Measurements from ENCODE around the gene CEACAM16. TPM values are rescaled to one million over a fixed set of nuclear protein-coding genes. Genes with fewer than 3 reads are reported as not detected.
A peak's percentile ranks its signal among the peaks of the same experiment; 100 is the strongest.

Gene CEACAM16
- total RNA-seq, 1 donor from 2014 or later, result not detected

DNA sequence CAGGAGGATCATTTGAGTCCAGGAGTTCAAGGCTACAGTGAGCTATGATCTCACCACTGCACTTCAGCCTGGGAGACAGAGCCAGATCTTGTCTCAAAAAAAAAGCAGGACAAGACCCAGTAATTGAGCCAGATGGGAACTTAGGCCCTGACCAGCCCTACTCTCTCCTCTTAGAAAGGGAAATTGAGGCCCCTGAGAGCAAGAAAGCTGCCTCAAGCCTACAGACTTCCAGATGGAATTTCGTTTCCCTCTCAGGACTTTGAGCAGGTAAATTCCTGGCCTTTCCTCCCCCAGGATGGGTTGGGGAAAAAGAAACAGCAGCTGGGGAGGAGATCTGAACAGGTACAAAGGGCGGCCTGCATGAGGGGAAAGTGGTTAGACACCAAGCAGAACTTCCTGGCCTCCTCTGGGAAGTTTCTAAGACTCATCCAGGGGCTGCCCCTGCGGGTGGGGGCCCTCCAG lies 46.0 kb downstream of the CEACAM16 start:
- no peak for DNase-seq (ENCODE audit: extremely low read depth, low read depth, low spot score)

DNA sequence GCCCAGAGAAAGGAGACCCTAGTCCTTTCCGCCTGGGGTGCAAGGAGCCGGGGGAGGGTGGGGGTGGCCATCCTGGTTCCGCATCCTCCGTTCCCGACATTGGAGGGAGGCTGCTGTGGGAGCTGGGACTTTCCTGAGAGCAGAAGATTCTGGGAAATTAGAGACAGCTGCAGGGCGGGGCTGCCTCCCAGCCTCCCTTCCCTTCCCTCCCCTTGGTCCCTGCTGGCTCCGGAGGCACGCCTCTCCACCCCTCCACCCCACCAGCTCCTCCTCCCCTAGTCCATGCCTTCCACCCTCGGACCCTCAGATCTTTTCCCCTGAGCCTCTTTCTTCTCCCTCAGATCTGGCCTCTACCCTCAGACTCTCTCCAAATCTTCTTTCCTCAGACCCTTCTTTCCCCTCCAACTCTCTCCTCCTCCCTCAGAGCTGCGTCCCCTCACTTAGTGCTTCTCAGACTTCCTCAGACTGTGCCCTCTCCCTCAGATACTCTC lies 46.4 kb downstream of the CEACAM16 start:
- DNase-seq (ENCODE audit: extremely low read depth, low read depth, low spot score), result no peak

DNA sequence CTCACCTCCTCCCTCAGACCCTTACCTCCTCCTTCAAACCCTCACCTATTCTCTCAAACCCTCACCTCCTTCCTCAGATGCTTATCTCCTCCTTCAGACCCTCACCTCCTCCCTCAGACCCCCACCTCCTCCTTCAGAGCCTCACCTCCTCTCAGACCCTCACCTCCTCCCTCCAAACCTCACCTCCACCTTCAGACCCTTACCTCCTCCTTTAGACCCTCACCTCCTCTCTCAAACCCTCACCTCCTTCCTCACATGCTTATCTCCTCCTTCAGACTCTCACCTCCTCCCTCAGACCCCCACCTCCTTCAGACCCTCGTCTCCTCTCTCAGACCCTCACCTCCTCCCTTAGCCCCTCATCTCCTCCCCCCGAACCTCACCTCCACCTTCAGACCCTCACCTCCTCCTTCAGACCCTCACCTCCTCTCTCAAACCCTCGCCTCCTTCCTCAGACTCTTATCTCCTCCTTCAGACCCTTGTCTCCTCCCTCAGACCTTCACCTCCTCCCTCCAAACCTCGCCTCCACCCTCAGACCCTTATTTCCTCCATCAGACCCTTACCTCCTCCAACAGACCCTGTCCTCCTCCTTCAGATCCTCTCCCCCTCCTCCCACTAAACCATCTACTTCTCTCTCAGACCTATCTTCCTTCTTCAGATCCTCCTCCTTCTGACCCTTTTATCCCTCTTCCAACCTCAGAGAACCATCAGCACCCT lies 47.1 kb downstream of the CEACAM16 start:
- no peak for DNase-seq (ENCODE audit: extremely low read depth, low read depth, low spot score)

DNA sequence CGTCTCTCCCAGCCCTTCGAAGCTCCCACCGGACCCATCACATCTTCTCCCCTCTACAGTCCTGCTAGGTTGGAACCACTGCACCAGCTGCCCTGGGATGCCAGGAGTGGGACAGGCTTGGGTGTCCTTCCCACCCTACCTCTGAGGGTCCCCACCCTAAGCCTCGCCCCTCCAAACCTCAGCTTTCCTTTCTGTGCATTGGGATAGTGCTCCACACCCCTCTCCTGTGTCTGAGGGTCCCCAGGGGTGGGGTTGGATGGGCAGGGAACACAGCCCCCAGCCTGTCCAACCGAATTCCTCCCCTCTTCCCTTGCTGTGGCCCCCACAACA lies 47.6 kb downstream of the CEACAM16 start:
- DNase-seq (ENCODE audit: extremely low read depth, low read depth, low spot score), result no peak

DNA sequence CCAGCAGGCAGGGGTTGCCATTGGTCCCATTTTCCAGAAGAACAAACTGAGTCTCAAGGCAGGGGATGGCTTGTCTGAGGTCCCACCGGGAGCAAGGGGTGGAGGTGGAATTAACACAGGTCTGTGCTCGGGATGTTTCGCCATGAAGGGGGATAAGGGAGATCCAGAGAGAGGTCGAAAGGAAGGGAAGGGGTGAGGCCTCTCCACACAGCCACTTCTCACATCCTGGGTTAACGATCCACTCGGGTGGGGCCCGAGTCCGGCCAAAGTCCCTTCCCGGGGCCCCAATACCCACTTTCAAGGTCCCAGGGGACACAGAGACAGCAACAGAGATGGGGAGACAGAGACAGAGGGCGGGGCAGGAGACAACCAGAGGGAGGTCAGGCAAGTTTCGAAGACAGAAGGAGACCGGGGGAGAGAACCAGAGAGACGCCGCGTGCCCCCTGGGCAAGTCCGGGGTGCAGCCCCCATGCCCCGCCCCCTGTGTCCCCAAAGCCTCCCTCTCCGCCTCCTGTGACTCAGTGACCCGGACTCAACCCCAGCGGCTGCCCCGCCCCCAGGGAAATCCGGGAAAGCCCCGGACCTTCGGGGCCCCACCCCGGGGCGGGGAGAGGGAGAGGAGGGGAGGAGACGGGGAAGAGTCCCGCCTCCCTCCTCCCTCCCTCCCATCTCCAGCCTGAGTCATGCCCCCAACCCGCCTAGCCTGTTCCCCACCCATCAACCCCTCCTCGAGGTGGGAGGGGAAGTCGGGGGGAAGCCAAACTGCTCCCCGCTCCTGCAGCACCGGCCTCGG lies 48.2 kb downstream of the CEACAM16 start:
- DNase-seq (ENCODE audit: extremely low read depth, low read depth, low spot score), result no peak

DNA sequence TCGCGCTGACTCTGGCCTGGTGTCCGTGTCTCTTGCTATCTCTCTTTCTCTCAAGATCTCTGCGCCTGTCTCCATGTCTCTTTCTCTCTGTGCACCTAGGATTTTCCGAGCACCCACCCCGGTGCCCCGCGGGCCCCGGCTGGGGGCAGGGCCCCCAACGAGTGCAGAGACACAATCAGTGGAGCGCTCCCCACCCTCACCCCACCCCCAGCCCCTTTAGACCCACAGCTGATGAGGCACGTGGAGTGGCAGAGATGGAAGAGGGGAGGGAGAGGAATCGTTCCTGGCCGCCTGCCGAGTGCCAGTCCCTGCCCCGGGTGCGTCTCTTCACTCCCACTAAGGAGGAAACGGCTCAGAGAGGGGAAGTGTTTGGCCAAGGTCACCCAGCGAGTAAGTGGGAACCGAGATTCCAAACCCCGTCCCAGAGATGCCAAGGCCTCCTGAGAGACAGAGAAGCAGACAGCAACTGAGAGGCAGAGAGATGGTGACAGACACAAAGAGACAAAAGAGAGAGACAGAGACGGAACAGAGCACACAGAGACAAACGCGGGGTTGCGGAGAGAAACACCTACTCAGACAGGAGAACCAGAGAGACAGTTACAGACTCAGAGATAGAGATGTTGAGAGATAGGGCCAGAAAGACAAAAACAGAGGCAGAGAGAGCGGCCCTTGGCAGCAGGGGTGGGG lies 48.9 kb downstream of the CEACAM16 start:
- no peak for DNase-seq (ENCODE audit: extremely low read depth, low read depth, low spot score)

DNA sequence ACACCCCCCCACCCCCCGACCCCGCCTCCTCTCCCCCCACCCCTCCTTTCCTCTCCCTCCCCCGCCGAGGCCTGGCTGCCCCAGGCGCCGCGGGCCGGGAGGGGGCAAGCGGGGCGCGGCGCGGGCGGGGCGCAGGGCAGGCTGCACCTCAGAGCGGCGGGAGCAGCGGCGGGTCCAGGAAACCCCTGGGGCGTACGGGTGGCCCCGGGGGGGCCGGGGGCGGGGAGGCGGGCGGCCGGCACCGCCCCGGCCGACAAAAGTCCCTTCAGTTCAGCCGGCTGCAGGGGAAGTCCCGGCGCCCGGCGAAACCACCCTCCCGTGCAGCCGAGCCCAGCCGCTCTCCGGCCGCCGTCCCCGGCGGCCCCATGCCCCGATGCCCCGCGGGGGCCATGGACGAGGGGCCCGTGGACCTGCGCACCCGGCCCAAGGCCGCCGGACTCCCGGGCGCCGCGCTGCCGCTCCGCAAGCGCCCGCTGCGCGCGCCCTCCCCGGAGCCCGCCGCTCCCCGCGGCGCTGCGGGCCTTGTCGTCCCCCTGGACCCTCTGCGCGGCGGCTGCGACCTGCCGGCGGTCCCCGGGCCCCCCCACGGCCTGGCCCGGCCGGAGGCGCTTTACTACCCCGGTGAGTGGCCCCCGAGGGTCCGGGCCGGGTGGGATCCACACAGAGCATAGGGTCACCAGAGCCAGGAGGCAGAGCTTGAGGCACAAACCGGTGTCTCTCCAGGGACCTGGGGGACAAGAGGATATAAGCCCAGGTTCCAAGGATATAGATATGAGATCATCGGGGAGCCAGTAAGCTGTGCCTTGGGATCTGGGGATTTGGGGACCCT lies 49.7 kb downstream of the CEACAM16 start, which contains the start of gene BCL3:
Gene BCL3 (plus strand): TSS at position 283 of the 829 bp plus-strand sequence. CDS start 83 bp downstream, at position 366.
- DNase-seq (ENCODE audit: extremely low read depth, low read depth, low spot score), result no peak

DNA sequence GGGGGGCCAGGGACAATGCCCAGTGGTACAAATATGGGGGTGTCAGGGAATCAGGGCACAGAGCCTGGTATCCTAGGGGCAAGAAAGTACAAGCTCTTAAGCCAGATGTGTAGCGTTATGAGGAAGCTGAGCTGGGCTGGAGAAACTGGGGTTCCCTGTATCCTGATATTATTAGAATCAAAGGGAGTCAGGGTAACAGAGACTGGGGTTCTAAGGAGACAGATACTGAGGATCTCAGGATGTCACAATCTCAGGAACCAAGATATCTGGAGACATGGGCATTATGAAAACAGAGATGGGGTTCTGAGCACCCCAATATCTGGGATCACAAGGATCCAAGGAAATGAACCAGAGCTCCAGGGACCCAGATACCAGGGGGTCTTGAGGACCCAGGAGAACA lies 50.3 kb downstream of the CEACAM16 start:
- DNase-seq (ENCODE audit: extremely low read depth, low read depth, low spot score), result no peak

DNA sequence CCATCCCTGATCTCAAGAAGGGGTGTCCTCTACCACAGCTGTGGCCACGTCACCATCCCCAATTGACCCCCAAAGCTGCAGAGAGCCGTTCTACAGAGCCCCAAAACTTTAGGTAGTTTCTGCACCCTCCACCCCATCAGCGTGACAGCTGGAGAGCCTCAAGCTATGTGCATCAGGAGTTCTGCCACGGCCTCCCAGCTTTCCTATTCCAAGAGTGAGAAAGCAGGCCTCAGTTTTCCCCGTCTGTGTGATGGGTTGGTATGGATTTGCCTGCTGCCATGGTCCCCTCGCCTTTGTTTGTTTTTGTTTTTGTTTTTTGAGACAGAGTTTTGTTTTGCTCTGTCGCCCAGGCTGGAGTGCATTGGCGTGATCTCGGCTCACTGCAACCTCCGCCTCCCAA lies 51.0 kb downstream of the CEACAM16 start:
- DNase-seq (ENCODE audit: extremely low read depth, low read depth, low spot score), result no peak

DNA sequence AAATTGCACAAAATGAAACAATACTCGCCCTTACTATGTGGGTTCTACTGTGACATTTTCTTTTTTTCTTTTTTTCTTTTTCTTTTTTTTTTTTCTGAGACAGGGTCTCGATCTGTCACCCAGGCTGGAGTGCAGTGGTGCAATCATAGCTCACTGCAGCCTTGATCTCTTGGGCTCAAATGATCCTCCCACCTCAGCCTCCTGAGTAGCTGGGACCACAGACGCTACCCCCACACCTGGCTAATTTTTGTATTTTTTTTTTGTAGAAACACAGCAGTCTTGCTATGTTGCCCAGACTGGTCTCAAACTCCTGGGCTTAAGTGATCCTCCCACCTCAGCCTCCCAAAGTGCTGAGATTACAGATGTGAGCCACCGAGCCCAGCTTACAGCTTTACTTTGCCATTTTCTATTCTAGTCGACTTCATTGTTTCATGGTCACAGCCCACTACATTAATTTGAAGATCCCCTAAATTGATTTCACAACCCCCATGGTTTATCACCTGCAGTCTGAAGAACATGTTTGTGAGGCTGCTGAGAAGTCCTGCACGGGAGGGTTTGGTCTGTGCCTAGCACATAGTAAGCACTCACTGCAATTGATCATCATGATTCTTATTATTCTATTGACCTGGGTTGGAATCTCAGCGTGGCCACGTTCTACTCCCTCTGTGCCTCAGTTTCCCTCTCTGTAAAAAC lies 53.3 kb downstream of the CEACAM16 start:
- no peak for DNase-seq (ENCODE audit: extremely low read depth, low read depth, low spot score)

DNA sequence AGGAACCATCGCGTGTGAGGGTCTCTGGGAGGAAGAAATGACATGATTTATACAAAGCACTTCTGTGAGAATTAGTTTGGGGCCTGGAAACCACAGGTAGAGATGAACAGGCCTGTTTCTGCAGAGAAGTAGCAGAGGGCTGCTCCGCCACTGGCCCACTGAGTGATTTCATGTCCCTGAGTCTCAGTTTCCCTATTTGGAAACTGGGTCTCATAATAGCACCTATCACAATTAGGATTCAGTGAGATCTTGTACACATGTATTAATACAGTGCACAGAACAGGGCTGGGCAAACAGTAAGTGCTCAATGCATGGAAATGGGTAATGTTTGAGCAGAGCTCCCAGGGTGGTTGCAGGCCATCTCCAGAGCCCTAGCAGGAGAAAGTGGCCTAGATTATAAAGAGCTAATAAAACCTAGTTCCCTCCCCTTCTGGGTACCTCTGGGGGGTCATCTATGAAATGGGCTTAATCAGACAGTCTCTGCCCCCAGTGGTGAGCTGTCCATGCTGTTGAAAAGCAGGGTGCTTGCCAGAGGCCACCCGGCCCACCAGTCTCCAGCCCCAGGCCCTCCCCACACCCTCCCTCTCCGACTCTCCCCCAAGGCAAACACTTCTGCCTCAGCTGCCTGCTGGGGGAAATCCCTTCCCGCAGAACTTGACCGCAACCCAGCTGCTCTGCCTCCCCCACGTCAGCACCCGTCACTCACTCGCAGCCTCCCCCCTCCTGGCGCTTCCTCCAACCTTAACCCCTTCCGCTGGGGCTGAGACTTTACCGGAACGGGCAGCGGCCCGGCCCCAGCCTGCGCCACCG lies 54.1 kb downstream of the CEACAM16 start:
- DNase-seq (ENCODE audit: extremely low read depth, low read depth, low spot score), result peak; percentile 65

DNA sequence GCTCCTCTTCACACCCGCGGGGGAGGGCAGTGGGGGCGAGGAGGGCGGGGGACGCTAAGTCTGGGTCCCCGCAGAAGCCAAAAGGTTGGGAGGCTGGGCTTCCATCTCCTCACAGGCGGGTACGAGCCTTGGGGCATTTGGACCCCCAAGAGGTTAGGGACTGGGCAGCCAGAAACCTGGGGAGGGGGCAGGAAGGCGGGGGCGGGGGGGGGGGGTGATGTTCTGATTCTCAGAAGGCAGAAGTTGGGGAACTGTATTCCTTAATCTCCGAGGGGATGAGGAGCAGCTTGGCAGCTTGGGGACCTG lies 54.6 kb downstream of the CEACAM16 start:
- no peak for DNase-seq (ENCODE audit: extremely low read depth, low read depth, low spot score)

DNA sequence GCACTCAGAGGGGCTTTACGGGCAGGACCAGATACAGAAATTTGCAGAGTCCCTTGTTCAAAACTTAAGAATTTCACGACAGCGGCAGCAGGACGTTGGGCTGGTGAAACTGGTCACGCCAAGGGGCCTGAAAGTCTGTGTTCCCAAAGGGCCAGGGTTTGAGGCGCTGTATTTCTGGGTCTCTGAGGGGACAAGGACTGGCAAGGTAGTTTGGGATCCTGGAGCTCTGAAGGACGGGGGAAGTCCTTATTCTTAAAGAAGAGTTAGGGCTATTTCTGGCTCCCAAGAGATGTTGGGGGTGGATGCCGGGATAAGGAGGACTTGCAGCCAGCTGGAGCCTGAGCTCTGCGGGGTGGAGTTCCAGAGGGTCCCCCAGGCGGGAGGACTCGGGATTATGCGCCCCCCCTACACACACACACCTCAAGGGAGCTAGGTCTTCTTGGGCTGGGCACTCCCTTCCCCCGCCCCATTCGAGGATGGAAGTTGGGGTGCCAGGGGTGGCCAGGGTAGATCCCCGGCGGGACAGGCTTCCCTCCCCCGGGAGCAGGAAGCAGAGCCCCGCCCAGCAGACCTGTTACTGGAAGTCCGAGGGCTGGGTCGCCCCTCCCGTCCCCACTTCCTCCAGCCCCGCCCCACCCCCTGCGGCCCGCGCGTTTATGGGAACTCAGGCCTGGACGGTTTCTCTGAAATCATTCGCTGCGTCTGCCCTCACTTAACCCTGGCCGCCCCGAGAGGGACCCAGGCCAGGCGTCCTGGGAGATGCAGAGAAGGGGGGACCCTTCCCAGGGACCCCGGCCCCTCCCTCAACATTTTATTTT lies 55.2 kb downstream of the CEACAM16 start:
- DNase-seq (ENCODE audit: extremely low read depth, low read depth, low spot score), result no peak

DNA sequence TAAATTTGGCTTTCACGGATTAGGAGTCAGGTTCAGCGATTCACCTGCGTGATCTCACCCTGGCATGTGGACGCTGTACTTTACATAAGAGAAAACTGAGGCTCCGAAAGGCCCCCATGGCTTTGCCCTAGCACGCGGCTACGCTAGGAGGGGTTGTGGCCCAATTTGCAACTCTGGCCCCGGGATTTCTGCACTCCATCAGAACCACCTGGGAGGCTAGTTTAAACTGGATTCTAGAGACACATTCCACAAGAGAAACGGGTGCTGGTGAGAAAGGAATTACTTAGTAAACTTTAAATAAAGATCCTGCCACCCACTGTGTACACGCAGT lies 55.8 kb downstream of the CEACAM16 start:
- DNase-seq (ENCODE audit: extremely low read depth, low read depth, low spot score), result no peak

DNA sequence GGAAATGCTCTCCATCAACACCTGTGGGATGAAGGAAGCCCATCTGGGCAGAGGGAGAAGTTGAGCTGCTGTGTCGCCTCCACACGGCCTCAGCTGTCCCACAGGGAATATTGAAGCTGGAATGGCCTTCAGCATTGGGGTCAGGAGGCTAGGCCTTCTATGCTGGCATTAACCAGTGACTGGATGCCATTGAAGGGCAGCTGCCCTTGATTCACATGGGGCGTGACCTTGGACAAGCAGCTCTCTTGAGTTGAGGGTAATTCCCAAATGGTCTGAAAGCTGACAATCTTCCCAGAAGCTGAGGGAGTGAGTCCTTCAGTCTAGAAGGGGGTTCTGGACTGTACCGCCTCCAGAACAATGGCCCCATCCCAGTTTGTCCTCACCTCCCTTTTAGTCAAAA lies 56.3 kb downstream of the CEACAM16 start:
- no peak for DNase-seq (ENCODE audit: extremely low read depth, low read depth, low spot score)

DNA sequence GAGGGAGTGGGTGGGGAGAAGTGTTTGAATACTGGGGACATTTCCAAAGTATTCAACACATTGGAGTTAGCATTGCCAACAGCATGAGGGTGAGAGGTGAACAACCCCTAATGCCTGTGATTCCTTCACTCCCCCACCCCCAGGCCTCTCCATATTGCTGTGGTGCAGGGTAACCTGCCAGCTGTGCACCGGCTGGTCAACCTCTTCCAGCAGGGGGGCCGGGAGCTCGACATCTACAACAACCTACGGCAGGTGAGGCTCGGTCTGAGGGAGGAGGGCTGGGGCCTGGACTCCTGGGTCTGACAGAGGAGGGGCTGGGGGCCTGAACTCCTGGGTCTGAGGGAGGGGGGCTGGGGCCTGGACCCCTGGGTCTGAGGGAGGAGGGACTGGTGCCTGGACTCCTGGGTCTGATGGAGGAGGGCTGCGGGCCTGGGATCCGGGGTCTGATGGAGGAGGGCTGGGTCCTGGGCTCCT lies 57.2 kb downstream of the CEACAM16 start:
- no peak for DNase-seq (ENCODE audit: extremely low read depth, low read depth, low spot score)

DNA sequence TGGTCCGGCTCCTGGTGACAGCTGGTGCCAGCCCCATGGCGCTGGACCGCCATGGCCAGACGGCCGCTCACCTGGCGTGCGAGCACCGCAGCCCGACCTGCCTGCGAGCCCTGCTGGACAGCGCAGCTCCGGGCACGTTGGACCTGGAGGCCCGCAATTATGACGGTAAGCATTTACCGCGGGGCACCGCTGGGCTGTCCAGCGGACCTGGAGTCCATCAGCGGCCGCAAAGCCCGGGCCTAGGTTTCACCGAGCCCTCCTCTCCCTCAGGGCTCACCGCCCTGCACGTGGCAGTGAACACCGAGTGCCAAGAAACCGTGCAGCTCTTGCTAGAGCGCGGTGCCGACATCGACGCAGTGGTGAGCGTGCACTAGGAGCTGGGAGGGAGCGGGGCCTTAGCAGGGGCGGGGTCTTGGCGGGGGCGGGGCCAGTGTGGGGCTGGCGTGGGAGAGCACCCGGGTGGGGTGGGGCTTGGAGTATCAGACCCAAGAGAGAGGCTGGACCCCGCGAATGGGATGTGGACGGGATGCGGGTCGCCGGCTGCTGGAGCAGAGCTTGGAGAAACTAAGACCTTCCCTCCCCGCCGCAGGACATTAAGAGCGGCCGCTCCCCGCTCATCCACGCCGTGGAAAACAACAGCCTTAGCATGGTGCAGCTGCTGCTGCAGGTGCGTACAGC lies 58.2 kb downstream of the CEACAM16 start:
- no peak for DNase-seq (ENCODE audit: extremely low read depth, low read depth, low spot score)

Measured in glomerular endothelial cell (primary cell).